A549 (cell line): ENCODE results near the gene CD109.

Experiments
- CBX8 ChIP-seq: fragments of 200-600 bp; sonication (generic); IDR thresholded peaks from 2 replicates; pipeline ENCODE4 v1.6.1; 2016
- CTCF ChIP-seq: fragments of >200 bp; sonication (Bioruptor Twin); formaldehyde crosslinking; IDR thresholded peaks from 3 replicates; pipeline ENCODE4 v1.5.1; 2016
- EHMT2 ChIP-seq: fragments of 200-600 bp; sonication (generic); IDR thresholded peaks from 2 replicates; pipeline ENCODE4 v1.6.1; 2016; ENCODE audit warnings: antibody characterized with exemption, low read depth, mild to moderate bottlenecking, moderate library complexity
- EP300 ChIP-seq, 2 experiments: fragments of >200 bp; sonication (Bioruptor Twin); formaldehyde crosslinking; IDR thresholded peaks; 2 replicates in 1 of 2; 3 replicates in 1 of 2; pipeline ENCODE4 v1.6.1; 2016 to 2017
- ESRRA ChIP-seq: fragments of 150-350 bp; IDR thresholded peaks from 2 replicates; pipeline ENCODE4 v1.6.1; 2014; ENCODE audit warnings: mild to moderate bottlenecking, low read length, borderline replicate concordance
- MAX ChIP-seq: IDR thresholded peaks from 2 replicates; pipeline ENCODE4 v1.6.1; 2012
- POLR2A ChIP-seq: IDR thresholded peaks from 2 replicates; pipeline ENCODE4 v1.6.1; 2012; ENCODE audit warnings: mild to moderate bottlenecking, low read length
- POLR2AphosphoS2 ChIP-seq: conservative IDR thresholded peaks from 2 replicates; pipeline ENCODE4 v1.6.1; 2012; ENCODE audit warnings: low read length, improper control_type of control experiment, inconsistent platforms
- RAD21 ChIP-seq, 2 experiments: fragments of >200 bp in 1 of 2; sonication (Bioruptor Twin) in 1 of 2; formaldehyde crosslinking in 1 of 2; IDR thresholded peaks in 1 of 2; conservative IDR thresholded peaks in 1 of 2; 2 replicates in 1 of 2; 3 replicates in 1 of 2; pipeline ENCODE4 v1.6.1; 2012 to 2018; ENCODE audit warnings: inconsistent platforms in 1 of 2

- TF ChIP-seq CTCF (no peak), POLR2A (no peak), MAX (no peak), RAD21 (conservative IDR thresholded peaks at IDR 0.05 in 1 of 2, IDR thresholded peaks at IDR 0.05 in 1 of 2) (no peak), POLR2AphosphoS2 (no peak), CBX8 (no peak), EP300 (IDR thresholded peaks at IDR 0.05) (no peak), ESRRA (no peak), EHMT2 (no peak)
Observed at GRCh38 chr6:73800997-73801396, 105.0 kb downstream of the CD109 start.
